Measurements from ENCODE around the gene TMEM115. TPM values are rescaled to one million over a fixed set of nuclear protein-coding genes. Genes with fewer than 3 reads are reported as not detected.

The TMEM115 gene
- total and polyA plus RNA-seq, 2 of the 13 experiments (the other 11 are each of a cell fraction or from before 2014, with no cell fraction given) = 22.1 to 30.7 TPM

GRCh38 chr3:50350527-50351322 lies 8.6 kb downstream of the TMEM115 start, which contains the start of the genes CYB561D2 and NPRL2 (continued):
- TF ChIP-seq ZNF230 (CRISPR knock-in tag; IDR thresholded peaks at IDR 0.05) = peak; percentile 96
- TF ChIP-seq ZBTB1 (CRISPR knock-in tag; IDR thresholded peaks at IDR 0.05; ENCODE audit: borderline replicate concordance) = 0 out of 2 replicates have a peak, but pooled peaks have one; percentile 14
- no peak; the same call in 1 of the 2 replicates for TF ChIP-seq ZMYM3 (CRISPR knock-in tag; IDR thresholded peaks at IDR 0.05)
- no peak for TF ChIP-seq MAFG (CRISPR knock-in tag; IDR thresholded peaks at IDR 0.05)
- TF ChIP-seq ZSCAN9 (CRISPR knock-in tag; IDR thresholded peaks at IDR 0.05; ENCODE audit: borderline replicate concordance) = peak; percentile 89
- TF ChIP-seq DMAP1 (CRISPR knock-in tag; IDR thresholded peaks at IDR 0.05) = peak; percentile 87
- TF ChIP-seq ZEB1 (IDR thresholded peaks at IDR 0.05; ENCODE audit: insufficient replicate concordance, low read depth) = no peak
- no peak for TF ChIP-seq SSRP1 (CRISPR knock-in tag; IDR thresholded peaks at IDR 0.05)
- TF ChIP-seq, protein P1, sequence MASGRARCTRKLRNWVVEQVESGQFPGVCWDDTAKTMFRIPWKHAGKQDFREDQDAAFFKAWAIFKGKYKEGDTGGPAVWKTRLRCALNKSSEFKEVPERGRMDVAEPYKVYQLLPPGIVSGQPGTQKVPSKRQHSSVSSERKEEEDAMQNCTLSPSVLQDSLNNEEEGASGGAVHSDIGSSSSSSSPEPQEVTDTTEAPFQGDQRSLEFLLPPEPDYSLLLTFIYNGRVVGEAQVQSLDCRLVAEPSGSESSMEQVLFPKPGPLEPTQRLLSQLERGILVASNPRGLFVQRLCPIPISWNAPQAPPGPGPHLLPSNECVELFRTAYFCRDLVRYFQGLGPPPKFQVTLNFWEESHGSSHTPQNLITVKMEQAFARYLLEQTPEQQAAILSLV (CRISPR knock-in tag; IDR thresholded peaks at IDR 0.05; ENCODE audit: borderline replicate concordance) = peak; percentile 90
- peak; percentile 41; the same call in 1 of the 2 replicates for TF ChIP-seq KDM1A (CRISPR knock-in tag; IDR thresholded peaks at IDR 0.05)
- TF ChIP-seq, protein P2, sequence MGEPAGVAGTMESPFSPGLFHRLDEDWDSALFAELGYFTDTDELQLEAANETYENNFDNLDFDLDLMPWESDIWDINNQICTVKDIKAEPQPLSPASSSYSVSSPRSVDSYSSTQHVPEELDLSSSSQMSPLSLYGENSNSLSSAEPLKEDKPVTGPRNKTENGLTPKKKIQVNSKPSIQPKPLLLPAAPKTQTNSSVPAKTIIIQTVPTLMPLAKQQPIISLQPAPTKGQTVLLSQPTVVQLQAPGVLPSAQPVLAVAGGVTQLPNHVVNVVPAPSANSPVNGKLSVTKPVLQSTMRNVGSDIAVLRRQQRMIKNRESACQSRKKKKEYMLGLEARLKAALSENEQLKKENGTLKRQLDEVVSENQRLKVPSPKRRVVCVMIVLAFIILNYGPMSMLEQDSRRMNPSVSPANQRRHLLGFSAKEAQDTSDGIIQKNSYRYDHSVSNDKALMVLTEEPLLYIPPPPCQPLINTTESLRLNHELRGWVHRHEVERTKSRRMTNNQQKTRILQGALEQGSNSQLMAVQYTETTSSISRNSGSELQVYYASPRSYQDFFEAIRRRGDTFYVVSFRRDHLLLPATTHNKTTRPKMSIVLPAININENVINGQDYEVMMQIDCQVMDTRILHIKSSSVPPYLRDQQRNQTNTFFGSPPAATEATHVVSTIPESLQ (CRISPR knock-in tag; conservative IDR thresholded peaks at IDR 0.05) = 0 out of 2 replicates have a peak, but pooled peaks have one; percentile 72
- peak; percentile 97 for TF ChIP-seq SMYD3 (CRISPR knock-in tag; IDR thresholded peaks at IDR 0.05)
- TF ChIP-seq, protein P3, sequence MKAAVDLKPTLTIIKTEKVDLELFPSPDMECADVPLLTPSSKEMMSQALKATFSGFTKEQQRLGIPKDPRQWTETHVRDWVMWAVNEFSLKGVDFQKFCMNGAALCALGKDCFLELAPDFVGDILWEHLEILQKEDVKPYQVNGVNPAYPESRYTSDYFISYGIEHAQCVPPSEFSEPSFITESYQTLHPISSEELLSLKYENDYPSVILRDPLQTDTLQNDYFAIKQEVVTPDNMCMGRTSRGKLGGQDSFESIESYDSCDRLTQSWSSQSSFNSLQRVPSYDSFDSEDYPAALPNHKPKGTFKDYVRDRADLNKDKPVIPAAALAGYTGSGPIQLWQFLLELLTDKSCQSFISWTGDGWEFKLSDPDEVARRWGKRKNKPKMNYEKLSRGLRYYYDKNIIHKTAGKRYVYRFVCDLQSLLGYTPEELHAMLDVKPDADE (CRISPR knock-in tag; IDR thresholded peaks at IDR 0.05) = peak; percentile 91; the same call in 1 of the 2 replicates
- peak; percentile 78; the same call in 1 of the 2 replicates for TF ChIP-seq ZNF562 (CRISPR knock-in tag; IDR thresholded peaks at IDR 0.05; ENCODE audit: borderline replicate concordance)
- TF ChIP-seq FOXP1 (IDR thresholded peaks at IDR 0.05) = no peak
- 0 out of 2 replicates have a peak, but pooled peaks have one; percentile 5 for TF ChIP-seq FOXP1 (CRISPR knock-in tag; IDR thresholded peaks at IDR 0.05)
- TF ChIP-seq SUZ12 (IDR thresholded peaks at IDR 0.05; ENCODE audit: low read depth, low read length) = peak; percentile 96
- TF ChIP-seq ZMAT5 (CRISPR knock-in tag; IDR thresholded peaks at IDR 0.05; ENCODE audit: borderline replicate concordance, low read depth) = no peak
- peak; percentile 62 for TF ChIP-seq GATAD2A (CRISPR knock-in tag; IDR thresholded peaks at IDR 0.05)
- peak; percentile 74; the same call in 1 of the 2 replicates for TF ChIP-seq ZFP82 (CRISPR knock-in tag; IDR thresholded peaks at IDR 0.05; ENCODE audit: borderline replicate concordance)
- no peak for TF ChIP-seq TAF15 (IDR thresholded peaks at IDR 0.05; ENCODE audit: low read depth, low read length, poor library complexity, severe bottlenecking)
- TF ChIP-seq NR0B2 (CRISPR knock-in tag; IDR thresholded peaks at IDR 0.05) = peak; percentile 99
- TF ChIP-seq, protein P4, sequence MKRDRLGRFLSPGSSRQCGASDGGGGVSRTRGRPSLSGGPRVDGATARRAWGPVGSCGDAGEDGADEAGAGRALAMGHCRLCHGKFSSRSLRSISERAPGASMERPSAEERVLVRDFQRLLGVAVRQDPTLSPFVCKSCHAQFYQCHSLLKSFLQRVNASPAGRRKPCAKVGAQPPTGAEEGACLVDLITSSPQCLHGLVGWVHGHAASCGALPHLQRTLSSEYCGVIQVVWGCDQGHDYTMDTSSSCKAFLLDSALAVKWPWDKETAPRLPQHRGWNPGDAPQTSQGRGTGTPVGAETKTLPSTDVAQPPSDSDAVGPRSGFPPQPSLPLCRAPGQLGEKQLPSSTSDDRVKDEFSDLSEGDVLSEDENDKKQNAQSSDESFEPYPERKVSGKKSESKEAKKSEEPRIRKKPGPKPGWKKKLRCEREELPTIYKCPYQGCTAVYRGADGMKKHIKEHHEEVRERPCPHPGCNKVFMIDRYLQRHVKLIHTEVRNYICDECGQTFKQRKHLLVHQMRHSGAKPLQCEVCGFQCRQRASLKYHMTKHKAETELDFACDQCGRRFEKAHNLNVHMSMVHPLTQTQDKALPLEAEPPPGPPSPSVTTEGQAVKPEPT (CRISPR knock-in tag; IDR thresholded peaks at IDR 0.05; ENCODE audit: low read depth) = peak; percentile 92; the same call in 1 of the 2 replicates
- peak; percentile 96 for TF ChIP-seq NRL (CRISPR knock-in tag; IDR thresholded peaks at IDR 0.05; ENCODE audit: borderline replicate concordance)

Measured in HepG2 (cell line).